ENCODE data around the gene TRMT5.

Gene TRMT5

DNA sequence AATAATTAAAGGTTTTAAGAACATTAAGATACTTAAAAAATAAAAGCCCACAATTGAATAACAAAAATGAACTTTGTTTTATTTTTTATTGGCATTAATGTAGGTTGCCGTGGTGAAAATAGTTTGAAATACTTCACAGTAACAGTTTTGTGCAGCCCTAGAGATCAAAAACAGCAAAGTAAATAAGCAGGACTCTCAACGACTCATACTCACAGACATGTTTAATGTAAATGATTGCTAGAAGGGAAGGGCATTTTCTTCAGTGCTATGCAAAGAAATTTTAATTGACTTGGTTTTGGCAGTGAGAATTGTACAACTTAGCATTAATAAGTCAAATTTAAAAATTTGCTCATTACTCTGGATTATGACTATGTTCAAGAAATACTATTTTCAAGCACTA lies 16.0 kb downstream of the TRMT5 start:
- no peak for DNase-seq (ENCODE audit: low read depth in 2 of 2, low spot score in 1 of 2)

- no peak for DNase-seq (ENCODE audit: low read depth in 2 of 2, low spot score in 1 of 2)
Measured at GRCh38 chr14:60963761-60964160, 17.1 kb downstream of the TRMT5 start.

DNA sequence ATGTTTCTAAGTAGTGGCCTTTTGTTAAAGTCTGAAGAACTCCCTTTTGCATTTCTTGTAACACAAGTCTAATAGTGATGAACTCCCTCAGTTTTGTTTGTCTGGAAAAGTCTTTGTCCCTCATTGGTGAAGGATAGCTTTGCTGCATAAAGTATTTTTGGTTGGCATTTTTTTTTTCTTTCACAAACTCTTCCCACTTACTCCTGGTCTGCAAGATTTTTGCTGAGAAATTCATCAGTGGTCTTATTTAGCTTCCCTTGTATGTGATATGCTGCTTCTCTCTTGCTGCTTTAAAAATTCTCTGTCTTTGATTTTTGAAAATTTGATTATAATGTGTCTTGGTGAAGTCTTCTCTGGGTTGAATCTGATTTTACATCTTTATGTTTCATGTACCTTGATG lies 22.7 kb downstream of the TRMT5 start:
- no peak for DNase-seq (ENCODE audit: low read depth in 2 of 2, low spot score in 1 of 2)

GRCh38 chr14:60956632-60957031 lies 24.2 kb downstream of the TRMT5 start:
- no peak for DNase-seq (ENCODE audit: low read depth in 2 of 2, low spot score in 1 of 2)

GRCh38 chr14:60956202-60956601 lies 24.7 kb downstream of the TRMT5 start:
- DNase-seq (ENCODE audit: low read depth in 2 of 2, low spot score in 1 of 2): no peak

DNA sequence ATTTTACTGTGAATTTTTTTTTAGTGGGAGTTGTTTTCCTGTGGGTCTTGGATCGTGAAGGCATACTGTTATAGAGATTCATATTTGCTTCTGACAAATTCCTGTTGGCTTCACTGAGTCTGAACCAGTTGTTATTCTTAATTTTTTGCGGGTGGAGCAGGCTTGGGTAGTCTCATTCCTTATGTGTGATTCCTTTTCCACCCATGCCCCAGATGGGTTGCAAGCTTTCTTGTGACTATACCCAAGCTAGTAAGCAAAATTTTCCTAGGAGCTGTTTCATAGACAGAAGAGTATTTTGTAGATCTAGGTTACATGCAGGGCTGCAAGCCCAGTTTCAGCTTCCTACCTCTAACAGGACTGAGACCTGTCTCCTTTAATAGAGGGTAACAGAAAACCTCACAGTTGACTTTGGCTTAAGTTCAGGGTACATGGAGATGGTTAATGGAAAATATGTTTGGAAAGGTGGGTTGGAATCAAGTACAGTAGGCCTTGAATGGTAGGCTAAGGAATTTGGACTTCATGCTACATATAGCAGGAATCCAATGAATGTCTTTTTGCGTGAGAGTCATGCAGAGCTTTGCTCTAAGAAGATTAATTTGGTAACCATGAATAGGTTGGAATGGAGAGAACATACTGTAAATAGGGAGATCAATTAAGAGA lies 29.0 kb downstream of the TRMT5 start:
- DNase-seq (ENCODE audit: low read depth in 2 of 2, low spot score in 1 of 2): no peak

DNA sequence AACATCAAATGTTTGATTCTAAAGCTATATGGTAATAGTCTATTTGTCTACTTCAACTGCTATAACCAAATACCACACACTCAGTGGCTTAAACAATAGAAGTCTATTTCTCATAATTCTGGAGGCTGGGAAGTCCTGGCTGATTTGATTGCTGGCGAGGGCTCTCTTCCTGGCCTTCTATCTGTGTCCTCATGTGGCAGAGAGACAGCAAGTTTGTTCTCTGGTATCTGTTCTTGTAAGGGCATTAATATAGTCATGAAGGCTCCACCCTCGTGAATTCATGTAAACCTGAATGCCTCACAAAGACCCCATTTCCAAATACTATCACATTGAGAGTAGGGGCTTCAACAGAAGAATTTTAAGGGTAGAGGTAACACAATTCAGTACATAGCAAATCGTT lies 34.1 kb downstream of the TRMT5 start:
- DNase-seq (ENCODE audit: low read depth in 2 of 2, low spot score in 1 of 2): no peak

DNA sequence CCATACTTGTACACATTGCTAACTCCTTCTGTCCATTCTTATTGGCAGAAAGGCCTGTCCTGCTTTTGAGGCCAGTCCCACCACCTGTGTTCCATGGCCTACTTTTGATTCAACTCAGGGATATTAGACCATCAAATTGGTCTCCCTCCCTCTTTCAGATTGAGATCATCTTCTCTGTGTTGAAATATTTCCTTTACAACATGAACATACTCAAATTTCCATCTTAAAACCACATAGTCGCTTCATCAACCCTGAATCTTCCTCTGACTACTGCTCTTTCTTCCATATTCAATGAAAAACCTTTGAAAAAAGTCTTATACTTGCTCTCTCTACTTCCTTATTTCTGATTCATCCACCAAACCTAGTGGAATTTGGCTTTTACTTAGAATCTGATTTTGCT lies 34.9 kb downstream of the TRMT5 start:
- DNase-seq (ENCODE audit: low read depth in 2 of 2, low spot score in 1 of 2): no peak

DNA sequence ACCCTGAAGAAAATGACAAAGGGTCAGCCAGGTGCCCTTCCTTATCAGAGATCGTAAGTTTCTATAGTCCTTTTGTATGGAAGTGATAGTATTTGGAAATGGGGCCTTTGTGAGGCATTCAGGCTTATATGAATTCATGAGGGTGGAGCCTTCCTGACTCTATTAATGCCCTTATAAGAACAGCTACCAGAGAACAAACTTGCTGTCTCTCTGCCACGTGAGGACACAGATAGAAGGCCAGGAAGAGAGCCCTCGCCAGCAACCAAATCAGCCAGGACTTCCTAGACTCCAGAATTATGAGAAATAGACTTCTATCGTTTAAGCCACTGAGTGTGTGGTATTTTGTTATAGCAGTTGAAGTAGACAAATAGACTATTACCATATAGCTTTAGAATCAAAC lies 36.7 kb downstream of the TRMT5 start:
- no peak for DNase-seq (ENCODE audit: low read depth in 2 of 2, low spot score in 1 of 2)

DNA sequence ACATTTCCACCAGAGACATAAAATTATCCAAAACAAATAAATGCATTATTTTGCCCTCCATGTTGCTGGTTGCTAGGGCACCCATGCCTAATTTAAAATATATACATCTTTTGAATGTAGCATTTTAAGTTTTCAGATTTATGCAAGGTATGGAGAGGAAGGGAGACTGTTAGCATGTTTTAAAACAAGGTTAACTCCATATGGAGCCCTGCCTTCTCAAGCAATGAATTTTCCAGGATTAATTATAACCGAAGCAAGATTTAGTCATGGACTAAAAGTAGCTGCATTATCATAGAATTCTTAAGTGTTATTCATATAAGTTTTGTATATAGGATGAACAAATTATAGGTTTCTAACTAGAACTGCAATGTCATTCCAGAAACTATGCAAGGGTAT lies 37.2 kb downstream of the TRMT5 start:
- no peak for DNase-seq (ENCODE audit: low read depth in 2 of 2, low spot score in 1 of 2)

GRCh38 chr14:60935319-60935718 lies 45.6 kb downstream of the TRMT5 start:
- no peak for DNase-seq (ENCODE audit: low read depth in 2 of 2, low spot score in 1 of 2)

DNA sequence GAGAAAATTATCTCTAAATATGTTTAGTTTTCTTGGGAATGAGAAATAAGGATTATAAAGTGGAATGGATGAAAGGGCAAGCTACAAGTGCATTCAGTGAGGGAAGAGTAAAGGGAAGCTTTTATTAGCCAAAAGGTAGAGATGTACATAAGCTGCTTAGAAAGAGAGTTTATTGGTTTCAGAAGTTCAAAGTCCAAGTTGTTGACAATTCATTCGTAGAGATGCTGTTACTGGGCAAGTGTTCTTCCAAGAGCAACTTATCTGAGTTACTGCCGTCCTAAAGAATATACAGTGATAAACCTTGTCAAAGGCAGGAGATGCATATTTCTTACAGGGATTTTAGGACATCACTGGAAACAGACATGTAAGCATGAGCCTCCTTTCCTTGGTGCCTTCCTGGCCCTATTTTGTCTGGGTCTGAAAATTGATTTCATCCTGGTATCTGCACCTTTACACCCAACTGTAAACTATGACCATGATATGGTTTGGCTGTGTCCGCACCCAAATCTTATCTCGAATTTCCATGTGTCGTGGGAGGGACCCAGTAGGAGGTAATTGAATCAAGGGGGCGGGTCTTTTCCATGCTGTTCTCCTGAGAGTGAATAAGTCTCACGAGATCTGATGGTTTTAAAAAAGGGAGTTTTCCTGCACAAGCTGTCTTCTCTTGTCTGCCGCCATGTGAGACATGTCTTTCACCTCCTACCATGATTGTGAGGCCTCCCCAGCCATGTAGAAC lies 46.8 kb downstream of the TRMT5 start:
- no peak for DNase-seq (ENCODE audit: low read depth in 2 of 2, low spot score in 1 of 2)

DNA sequence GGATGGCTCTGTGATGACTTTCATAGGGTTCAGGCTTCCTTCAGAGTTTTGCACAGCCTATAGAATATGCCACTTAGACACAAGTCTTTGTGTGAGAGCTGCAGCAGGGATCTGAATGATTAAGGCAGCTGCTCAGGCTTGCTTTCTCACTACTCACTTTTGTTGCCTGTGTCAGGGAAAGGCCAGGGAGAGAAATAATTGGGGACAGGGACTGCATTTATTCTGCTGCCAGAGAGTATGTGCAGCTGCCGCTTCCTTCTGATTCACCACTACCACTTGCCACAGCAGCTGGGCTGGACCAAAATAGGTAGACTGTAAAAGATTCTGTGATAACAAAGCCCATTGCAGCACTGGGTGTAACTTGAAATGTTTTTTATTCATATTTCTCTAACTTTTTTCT lies 49.7 kb downstream of the TRMT5 start:
- DNase-seq (ENCODE audit: low read depth in 2 of 2, low spot score in 1 of 2): no peak

GRCh38 chr14:60926002-60926401 lies 54.9 kb downstream of the TRMT5 start:
- no peak for DNase-seq (ENCODE audit: low read depth in 2 of 2, low spot score in 1 of 2)

GRCh38 chr14:60925286-60925685 lies 55.6 kb downstream of the TRMT5 start:
- DNase-seq (ENCODE audit: low read depth in 2 of 2, low spot score in 1 of 2): no peak

DNA sequence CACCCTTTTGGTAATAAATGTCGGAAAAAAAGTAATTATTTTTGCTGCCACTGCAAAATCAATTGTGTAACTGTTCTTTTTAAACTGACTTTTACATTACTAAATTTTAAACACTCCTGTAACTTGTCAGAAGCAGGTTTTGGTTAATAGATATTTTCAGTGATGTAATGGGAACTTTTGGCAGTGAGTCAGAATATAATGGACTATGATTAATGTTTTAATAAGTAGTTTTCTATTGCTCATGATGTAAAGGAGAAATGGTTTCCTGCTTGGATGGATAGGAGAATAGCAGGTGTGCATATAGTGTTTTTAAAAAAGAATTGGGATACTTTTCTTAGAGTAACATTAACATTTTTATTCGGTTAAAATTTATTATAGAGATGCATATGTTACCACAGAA lies 58.8 kb downstream of the TRMT5 start:
- no peak for DNase-seq (ENCODE audit: low read depth in 2 of 2, low spot score in 1 of 2)
